WTC11 (cell line): ENCODE measurements around the gene PPP4R2.

ENCODE experiments used
- CTCF ChIP-seq: fragments of 200-600 bp; IDR thresholded peaks from 2 replicates; pipeline ENCODE4 v1.8.0; 2022; ENCODE audit warnings: antibody characterized with exemption
- TF ChIP-seq, protein P1 (sequence below): sonication (generic); formaldehyde crosslinking; IDR thresholded peaks from 2 replicates; pipeline ENCODE4 v1.8.1; 2023; ENCODE audit warnings: mild to moderate bottlenecking, missing genetic modification reagents

GRCh38 chr3:73021301-73021835 is 24.8 kb downstream of the PPP4R2 start:
- no peak for TF ChIP-seq CTCF
- TF ChIP-seq, protein P1, sequence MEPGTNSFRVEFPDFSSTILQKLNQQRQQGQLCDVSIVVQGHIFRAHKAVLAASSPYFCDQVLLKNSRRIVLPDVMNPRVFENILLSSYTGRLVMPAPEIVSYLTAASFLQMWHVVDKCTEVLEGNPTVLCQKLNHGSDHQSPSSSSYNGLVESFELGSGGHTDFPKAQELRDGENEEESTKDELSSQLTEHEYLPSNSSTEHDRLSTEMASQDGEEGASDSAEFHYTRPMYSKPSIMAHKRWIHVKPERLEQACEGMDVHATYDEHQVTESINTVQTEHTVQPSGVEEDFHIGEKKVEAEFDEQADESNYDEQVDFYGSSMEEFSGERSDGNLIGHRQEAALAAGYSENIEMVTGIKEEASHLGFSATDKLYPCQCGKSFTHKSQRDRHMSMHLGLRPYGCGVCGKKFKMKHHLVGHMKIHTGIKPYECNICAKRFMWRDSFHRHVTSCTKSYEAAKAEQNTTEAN (CRISPR knock-in tag) = no peak
